Glutamatergic neuron (in vitro differentiated cells): ENCODE results near the gene OSER1. TPM values are rescaled to one million over a fixed set of nuclear protein-coding genes. Genes with fewer than 3 reads are reported as not detected.
"Not testable (repeated sequence)": the region's sequence is repeated elsewhere in the genome, so short reads cannot be mapped to it uniquely, and the experiment has no call there.

ENCODE experiments used
- DNase-seq: peaks from one replicate; pipeline ENCODE4 v3.0.0; 2022
- H3K27ac Mint-ChIP-seq: one replicate; pipeline ENCODE4 v1.8.0; 2020; ENCODE audit warnings: mild to moderate bottlenecking, mixed read lengths, inconsistent platforms; ENCODE audit not compliant: unreplicated experiment
- H3K27me3 Mint-ChIP-seq: one replicate; pipeline ENCODE4 v1.8.0; 2020; ENCODE audit warnings: mild to moderate bottlenecking, moderate library complexity, mixed read lengths, inconsistent platforms; ENCODE audit not compliant: unreplicated experiment
- H3K36me3 Mint-ChIP-seq: one replicate; pipeline ENCODE4 v1.8.0; 2020; ENCODE audit warnings: mild to moderate bottlenecking, mixed read lengths, inconsistent platforms; ENCODE audit not compliant: unreplicated experiment
- H3K4me1 Mint-ChIP-seq: one replicate; pipeline ENCODE4 v1.8.0; 2020; ENCODE audit warnings: mild to moderate bottlenecking, low read depth, mixed read lengths, inconsistent platforms; ENCODE audit not compliant: unreplicated experiment
- H3K4me3 Mint-ChIP-seq: one replicate; pipeline ENCODE4 v1.8.0; 2020; ENCODE audit warnings: mild to moderate bottlenecking, mixed read lengths, inconsistent platforms; ENCODE audit not compliant: unreplicated experiment
- H3K9me3 Mint-ChIP-seq: one replicate; pipeline ENCODE4 v1.8.0; 2020; ENCODE audit warnings: mild to moderate bottlenecking, moderate library complexity, mixed read lengths, inconsistent platforms; ENCODE audit not compliant: unreplicated experiment
- CTCF ChIP-seq: fragments of 200-600 bp; sonication (generic); IDR thresholded peaks from one replicate; pipeline ENCODE4 v1.5.0; 2021; ENCODE audit not compliant: partially characterized antibody, unreplicated experiment
- total RNA-seq: library from RNA; stranded (reverse); fragmentation: NEBNext Ultra II Directional; extraction: Animal tissue kit (Norgen Biotek cat#: 25700); gene quantifications from one replicate; pipeline ENCODE4 v1.2.1, GENCODE V29; 2021; ENCODE audit not compliant: unreplicated experiment

OSER1 gene
- total RNA-seq, 1 donor from 2014 or later = 31.9 TPM

- Mint-ChIP-seq H3K27ac (no peak overlapping the region), H3K36me3 (no peaks in the 10 kb centered on the region), H3K9me3 (no peaks in the 10 kb centered on the region), H3K27me3 (no peaks in the 10 kb centered on the region), H3K4me3 (no peak overlapping the region), H3K4me1 (peaks cover 4% of the 10 kb centered on the region)
- DNase-seq = no peak
- no peak for TF ChIP-seq CTCF
Measured at GRCh38 chr20:44234566-44235317, 24.2 kb upstream of the OSER1 start.

GRCh38 chr20:44233436-44234016 is 23.0 kb upstream of the OSER1 start:
- H3K9me3 Mint-ChIP-seq = no peaks in the 10 kb centered on the region
- H3K36me3 Mint-ChIP-seq = no peaks in the 10 kb centered on the region
- no peak overlapping the region for H3K4me3 Mint-ChIP-seq
- peaks cover 4% of the 10 kb centered on the region for H3K4me1 Mint-ChIP-seq
- no peak for TF ChIP-seq CTCF
- no peak for DNase-seq
- no peak overlapping the region for H3K27ac Mint-ChIP-seq
- no peaks in the 10 kb centered on the region for H3K27me3 Mint-ChIP-seq

GRCh38 chr20:44232469-44232856 is 21.9 kb upstream of the OSER1 start:
- not testable (repeated sequence) for H3K36me3 Mint-ChIP-seq, H3K4me1 Mint-ChIP-seq, H3K27me3 Mint-ChIP-seq

GRCh38 chr20:44231713-44232468 is 21.3 kb upstream of the OSER1 start:
- H3K4me3 Mint-ChIP-seq = no peak overlapping the region
- no peaks in the 10 kb centered on the region for H3K36me3 Mint-ChIP-seq
- no peak for DNase-seq
- H3K27me3 Mint-ChIP-seq = no peaks in the 10 kb centered on the region
- no peak overlapping the region for H3K27ac Mint-ChIP-seq
- H3K4me1 Mint-ChIP-seq = peaks cover 4% of the 10 kb centered on the region
- no peak for TF ChIP-seq CTCF
- no peaks in the 10 kb centered on the region for H3K9me3 Mint-ChIP-seq

More at GRCh38 chr20:44232469-44232856, 21.9 kb upstream of the OSER1 start:
- not testable (repeated sequence) for DNase-seq, H3K9me3 Mint-ChIP-seq, H3K4me3 Mint-ChIP-seq, H3K27ac Mint-ChIP-seq

GRCh38 chr20:44231193-44231592 is 20.6 kb upstream of the OSER1 start:
- no peaks in the 10 kb centered on the region for H3K36me3 Mint-ChIP-seq
- TF ChIP-seq CTCF = no peak
- H3K27ac Mint-ChIP-seq = no peak overlapping the region
- DNase-seq = no peak
- H3K9me3 Mint-ChIP-seq = no peaks in the 10 kb centered on the region
- H3K27me3 Mint-ChIP-seq = no peaks in the 10 kb centered on the region
- peaks cover 4% of the 10 kb centered on the region for H3K4me1 Mint-ChIP-seq
- no peak overlapping the region for H3K4me3 Mint-ChIP-seq
